ELF-1 (cell line): ENCODE measurements around the gene RAB44.

Experiments used
- DNase-seq: peaks from one replicate; pipeline ENCODE4 v3.0.0-alpha.2; 2016; ENCODE audit warnings: low read depth, low spot score

The RAB44 gene

DNA sequence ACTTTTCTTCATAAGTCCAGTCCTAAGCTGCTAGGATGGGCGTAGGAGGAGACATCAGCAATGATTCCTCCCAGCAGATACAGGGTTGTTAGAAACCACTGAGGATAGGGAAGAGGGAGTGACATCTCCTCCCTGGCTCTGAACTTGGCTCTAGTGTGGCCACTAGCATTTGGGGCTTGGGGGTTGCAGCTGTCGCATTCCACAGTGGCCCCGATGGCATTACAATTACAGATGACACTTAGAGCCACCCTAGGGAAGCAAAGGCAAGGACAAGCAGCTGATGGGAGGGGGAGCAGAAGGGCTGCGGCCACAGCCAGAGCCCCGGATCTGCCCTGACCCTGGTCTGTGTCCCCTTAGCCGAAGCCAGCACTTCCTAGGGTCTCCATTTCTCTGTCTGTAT lies 28.6 kb upstream of the RAB44 start:
- no peak for DNase-seq

DNA sequence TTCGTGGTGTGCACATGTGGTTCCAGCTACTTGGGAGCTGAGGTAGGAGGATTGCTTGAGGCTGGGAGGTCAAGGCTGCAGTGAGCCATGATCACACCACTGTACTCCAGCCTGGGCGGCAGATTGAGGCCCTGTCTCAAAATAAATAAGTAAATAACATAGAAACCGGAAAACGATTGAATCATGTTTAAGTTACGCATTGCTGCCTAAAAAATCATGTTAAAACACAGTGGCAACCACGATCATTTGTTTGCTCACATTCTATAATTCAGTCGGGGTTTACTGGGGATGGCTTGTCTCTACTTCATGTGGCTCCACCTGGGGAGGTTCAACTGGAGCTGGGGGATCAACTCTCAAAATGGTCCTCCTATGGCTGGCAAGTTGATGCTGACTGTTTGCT lies 27.4 kb upstream of the RAB44 start:
- no peak for DNase-seq

DNA sequence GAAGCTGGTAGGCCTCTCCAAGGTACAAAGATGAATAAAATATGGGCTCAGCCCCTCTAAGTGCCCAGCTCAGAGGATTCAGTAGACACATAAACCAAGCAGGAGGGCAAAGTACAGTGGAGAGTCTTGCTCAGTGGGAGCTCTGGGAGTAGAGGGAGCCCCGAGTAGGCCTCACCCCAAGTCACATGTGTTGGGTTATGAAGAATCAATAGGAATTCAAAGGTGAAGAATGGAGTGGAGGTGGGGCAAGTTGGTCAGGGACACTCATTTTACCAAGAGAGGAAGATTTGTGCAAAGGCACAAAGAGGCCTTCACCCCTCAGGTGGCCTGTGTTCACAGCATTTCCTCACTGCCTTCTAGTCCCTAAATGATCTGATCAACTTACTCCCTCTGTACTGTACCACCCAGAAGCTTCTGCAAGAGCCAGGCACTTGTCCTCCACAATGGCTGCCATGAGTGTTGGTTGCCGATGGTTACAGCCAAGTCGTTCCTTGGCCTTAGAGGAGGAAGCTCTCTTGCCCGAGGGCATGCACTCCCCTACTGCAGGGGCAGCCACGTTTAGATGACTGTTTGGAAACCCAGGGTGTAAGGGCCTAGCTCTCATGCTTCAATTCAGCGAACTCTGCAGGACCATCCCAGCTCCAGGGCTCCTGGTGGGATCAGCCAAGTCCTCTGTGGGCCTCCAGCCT lies 25.8 kb upstream of the RAB44 start:
- peak; percentile 48 for DNase-seq

- no peak for DNase-seq
These were observed 23.7 kb upstream of the RAB44 start for GRCh38 chr6:36673882-36674281.

DNA sequence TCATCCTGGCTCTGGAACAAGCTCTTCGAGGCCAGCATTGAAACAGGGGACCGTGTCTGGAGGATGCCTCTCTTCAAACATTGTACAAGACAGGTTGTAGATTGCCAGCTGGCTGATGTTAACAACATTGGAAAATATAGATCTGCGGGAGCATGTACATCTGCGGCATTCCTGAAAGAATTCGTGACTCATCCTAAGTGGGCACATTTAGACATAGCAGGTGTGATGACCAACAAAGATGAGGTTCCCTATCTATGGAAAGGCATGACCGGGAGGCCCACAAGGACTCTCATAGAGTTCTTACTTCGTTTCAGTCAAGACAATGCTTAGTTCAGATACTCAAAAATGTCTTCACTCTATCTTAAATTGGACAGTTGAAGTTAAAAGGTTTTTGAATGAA lies 22.7 kb upstream of the RAB44 start:
- no peak for DNase-seq

GRCh38 chr6:36676141-36677058 lies 21.2 kb upstream of the RAB44 start:
- DNase-seq, result peak; percentile 53

- DNase-seq, result no peak
These were observed 20.4 kb upstream of the RAB44 start for GRCh38 chr6:36677059-36677749.

DNA sequence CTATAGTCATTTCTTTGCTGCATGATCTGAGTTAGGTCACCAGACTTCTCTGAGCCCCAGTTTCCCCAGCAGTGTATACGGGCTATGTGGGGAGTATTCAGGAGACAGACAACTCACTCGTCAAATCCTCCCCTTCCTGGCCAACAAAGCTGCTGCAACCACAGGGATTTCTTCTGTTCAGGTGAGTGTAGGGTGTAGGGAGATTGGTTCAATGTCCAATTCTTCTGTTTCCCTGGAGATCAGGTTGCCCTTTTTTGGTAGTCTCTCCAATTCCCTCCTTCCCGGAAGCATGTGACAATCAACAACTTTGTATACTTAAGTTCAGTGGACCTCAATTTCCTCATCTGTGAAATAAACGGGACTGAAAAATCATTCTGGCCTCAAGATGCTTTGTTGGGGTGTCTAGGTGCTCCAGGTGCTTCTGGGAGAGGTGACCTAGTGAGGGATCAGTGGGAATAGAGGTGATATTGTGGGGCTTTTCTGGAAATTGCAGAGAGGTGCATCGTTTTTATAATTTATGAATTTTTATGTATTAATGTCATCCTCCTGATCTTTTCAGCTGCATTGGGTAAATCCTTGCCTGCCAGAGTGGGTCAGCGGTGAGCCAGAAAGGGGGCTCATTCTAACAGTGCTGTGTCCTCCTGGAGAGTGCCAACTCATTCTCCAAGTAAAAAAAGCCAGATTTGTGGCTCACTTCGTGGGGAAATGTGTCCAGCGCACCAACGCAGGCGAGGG lies 19.7 kb upstream of the RAB44 start:
- no peak for DNase-seq

- DNase-seq, result peak; percentile 92
These were observed 19.1 kb upstream of the RAB44 start, which contains the start of gene CDKN1A for GRCh38 chr6:36678488-36679042. TSS of gene CDKN1A (plus strand) at chr6:36678714. CDS start at chr6:36684102, 5,388 bp downstream.

GRCh38 chr6:36679043-36679833 lies 18.4 kb upstream of the RAB44 start:
- peak; percentile 66 for DNase-seq

DNA sequence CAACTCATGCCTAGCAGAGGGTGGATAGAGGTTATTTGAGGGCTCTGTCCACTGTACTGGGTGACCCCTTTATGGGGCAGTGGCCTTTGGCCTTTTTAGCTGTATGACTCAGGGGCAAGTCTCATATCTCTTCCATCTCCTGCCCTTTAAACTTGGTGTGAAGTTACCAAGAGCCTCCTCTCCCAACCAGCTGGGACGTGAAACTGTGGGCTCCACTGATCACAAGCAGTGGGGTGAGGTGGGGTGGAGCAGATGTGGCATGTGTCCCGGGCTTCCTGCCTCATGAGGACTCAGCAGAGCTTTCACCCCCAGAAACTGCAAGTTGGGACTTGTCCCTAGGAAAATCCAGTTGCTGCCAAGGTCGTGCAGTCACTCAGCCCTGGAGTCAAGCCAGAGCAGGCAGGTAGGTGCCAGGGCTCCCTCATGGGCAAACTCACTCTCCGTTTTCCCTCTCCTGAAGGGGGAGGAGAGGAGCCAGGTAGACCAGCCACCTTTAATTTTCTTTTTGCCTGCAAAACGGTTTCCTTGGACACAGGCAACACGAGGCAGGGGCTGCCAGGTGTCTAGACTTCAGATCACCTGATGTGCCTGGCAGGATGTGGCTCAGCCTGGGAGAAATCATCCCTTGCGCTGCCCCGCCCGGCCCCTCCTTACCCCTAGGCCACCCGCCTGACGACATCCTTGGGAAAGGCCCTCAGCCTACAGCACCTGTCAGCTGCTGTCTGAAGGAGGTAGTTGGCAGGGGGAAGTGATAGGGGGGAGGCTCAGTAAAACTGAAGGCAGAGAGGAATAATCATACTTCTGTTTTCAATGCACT lies 15.1 kb upstream of the RAB44 start:
- peak; percentile 38 for DNase-seq

GRCh38 chr6:36683145-36683655 lies 14.4 kb upstream of the RAB44 start:
- DNase-seq, result no peak

GRCh38 chr6:36683656-36684446 lies 13.8 kb upstream of the RAB44 start:
- DNase-seq, result no peak

DNA sequence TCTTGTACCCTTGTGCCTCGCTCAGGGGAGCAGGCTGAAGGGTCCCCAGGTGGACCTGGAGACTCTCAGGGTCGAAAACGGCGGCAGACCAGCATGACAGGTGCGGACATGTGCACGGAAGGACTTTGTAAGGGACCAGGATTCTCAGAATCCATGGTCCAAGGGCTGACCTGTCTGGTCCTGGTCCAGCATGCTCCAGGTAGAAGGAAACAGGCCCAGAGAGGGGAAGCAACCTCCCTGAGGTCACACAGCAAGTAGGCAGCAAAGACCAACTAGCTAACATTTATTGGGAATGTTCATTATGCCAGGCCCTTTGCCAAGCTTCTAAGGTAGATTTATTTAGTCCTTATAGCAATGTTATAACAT lies 13.2 kb upstream of the RAB44 start:
- DNase-seq, result no peak

- DNase-seq, result no peak
These were observed 12.3 kb upstream of the RAB44 start for GRCh38 chr6:36685166-36685924.

- DNase-seq, result no peak
These were observed 11.5 kb upstream of the RAB44 start for GRCh38 chr6:36685926-36686667.
